Loucy (cell line): ENCODE measurements around the gene MYRIP.

Experiments
- CTCF ChIP-seq: fragments of 200-600 bp; sonication (generic); conservative IDR thresholded peaks from 2 replicates; pipeline ENCODE4 v1.5.1; 2014; ENCODE audit warnings: mild to moderate bottlenecking, antibody characterized with exemption, low read length
- EZH2phosphoT487 ChIP-seq: fragments of 200-600 bp; IDR thresholded peaks from 2 replicates; pipeline ENCODE4 v1.6.1; 2018; ENCODE audit warnings: antibody characterized with exemption, mild to moderate bottlenecking, moderate library complexity, borderline replicate concordance

- no peak for TF ChIP-seq CTCF
- no peak for TF ChIP-seq EZH2phosphoT487
Observed at GRCh38 chr3:40267937-40268724, 458.7 kb downstream of the MYRIP start.
